HCT116 (cell line): ENCODE results near the gene GAS2. TPM values are rescaled to one million over a fixed set of nuclear protein-coding genes. Genes with fewer than 3 reads are reported as not detected.

Source experiments
- ATAC-seq: fragments of 200-7000 bp; cut with Tn5 transposase; 2 replicates; pipeline ENCODE4 v1.9.1; 2020; ENCODE audit warnings: mild to moderate bottlenecking, moderate library complexity
- BruUV-seq: library from RNA; stranded (reverse); fragments of 400-500 nt; replicated peaks from 2 replicates; lab custom pipeline; 2021; lab: Mats Ljungman, UMichigan
- CTCF ChIA-PET: fragments of 300-600 bp; sonication (Branson Sonifier 250); formaldehyde crosslinking; loops from one replicate; lab custom pipeline; 2021; ENCODE audit warnings: antibody characterized with exemption; lab: Charles Lee
- POLR2A ChIA-PET: fragments of 300-600, 350-600 bp; sonication (Branson Sonifier 250); formaldehyde crosslinking; loops from one replicate; lab custom pipeline; 2021; ENCODE audit warnings: antibody characterized with exemption; lab: Charles Lee
- RAD21 ChIA-PET, 2 experiments: fragments of 300-600 bp; sonication (Branson Sonifier 250); formaldehyde crosslinking; loops; one replicate each; lab custom pipeline; 2023; ENCODE audit warnings: low total read pairs in 2 of 2; ENCODE audit not compliant: uncharacterized antibody in 2 of 2, unreplicated experiment in 2 of 2, low non-redundant PET in 1 of 2; lab: Charles Lee
- DNase-seq: peaks from one replicate; pipeline ENCODE4 v3.0.0-alpha.2; 2010; ENCODE audit warnings: low read depth, low spot score
- H2AFZ ChIP-seq: fragments of 200-600 bp; shearing (Covaris generic), sonication (generic); 2 replicates; pipeline ENCODE4 v1.6.1; 2017; ENCODE audit warnings: low read depth, mixed run types, mixed read lengths, antibody characterized with exemption, low read length; ENCODE audit not compliant: poor library complexity, severe bottlenecking
- H3K27ac ChIP-seq: 2 replicates; pipeline ENCODE4 v1.5.1; 2012; ENCODE audit warnings: low read depth, low read length
- H3K27me3 ChIP-seq: fragments of 200-600 bp; sonication (generic); 2 replicates; pipeline ENCODE4 v1.6.1; 2016; ENCODE audit warnings: mixed run types, low read length, mixed read lengths; ENCODE audit not compliant: insufficient read depth
- H3K36me3 ChIP-seq, 2 experiments: fragments of 200-500 bp in 1 of 2; fragments of 200-600 bp in 1 of 2; sonication (Bioruptor generic) in 1 of 2; sonication (generic) in 1 of 2; 2 replicates each; pipeline versions ENCODE4 v1.5.1 to v1.6.1; 2014 to 2016; ENCODE audit warnings: low read length in 2 of 2, inconsistent platforms in 1 of 2, mixed read lengths in 1 of 2, mixed run types in 1 of 2; ENCODE audit not compliant: insufficient read depth in 2 of 2, control insufficient read depth in 1 of 2
- H3K4me1 ChIP-seq, 2 experiments: fragments of 200-600 bp in 1 of 2; sonication (generic) in 1 of 2; 2 replicates each; pipeline versions ENCODE4 v1.5.1 to v1.6.1; 2012 to 2017; ENCODE audit warnings: low read length in 2 of 2, inconsistent platforms in 1 of 2, mild to moderate bottlenecking in 1 of 2, mixed read lengths in 1 of 2, mixed run types in 1 of 2, moderate library complexity in 1 of 2; ENCODE audit not compliant: insufficient read depth in 2 of 2, control insufficient read depth in 1 of 2
- H3K4me2 ChIP-seq: fragments of 200-600 bp; sonication (generic); 2 replicates; pipeline ENCODE4 v1.6.1; 2017; ENCODE audit warnings: mixed run types, low read length, mixed read lengths
- H3K4me3 ChIP-seq, 2 experiments: fragments of 200-600 bp in 1 of 2; sonication (generic) in 1 of 2; replicated peaks in 1 of 2; 2 replicates each; pipeline ENCODE4 v1.5.1; 2011 to 2016; ENCODE audit warnings: low read length in 2 of 2, control low read depth in 1 of 2, low read depth in 1 of 2, mild to moderate bottlenecking in 1 of 2, mixed read lengths in 1 of 2, mixed run types in 1 of 2
- H3K79me2 ChIP-seq: fragments of 200-600 bp; sonication (generic); 2 replicates; pipeline ENCODE4 v1.6.1; 2017; ENCODE audit warnings: mild to moderate bottlenecking, mixed run types, low read length, moderate library complexity, mixed read lengths; ENCODE audit not compliant: insufficient read depth
- H3K9ac ChIP-seq: fragments of 200-600 bp; sonication (generic); 2 replicates; pipeline ENCODE4 v1.6.1; 2016; ENCODE audit warnings: low read length, mixed read lengths
- H3K9me2 ChIP-seq: fragments of 200-600 bp; sonication (generic), shearing (Covaris generic); 2 replicates; pipeline ENCODE4 v1.6.1; 2017; ENCODE audit warnings: mixed run types, mild to moderate bottlenecking, moderate library complexity; ENCODE audit not compliant: insufficient read depth
- H3K9me3 ChIP-seq, 2 experiments: fragments of 200-500 bp in 1 of 2; fragments of 200-600 bp in 1 of 2; sonication (Bioruptor generic) in 1 of 2; sonication (generic) in 1 of 2; 2 replicates each; pipeline ENCODE4 v1.6.1; 2014 to 2017; ENCODE audit warnings: low read length in 2 of 2, mixed read lengths in 2 of 2, inconsistent platforms in 1 of 2, low read depth in 1 of 2, mild to moderate bottlenecking in 1 of 2, mixed run types in 1 of 2, moderate library complexity in 1 of 2; ENCODE audit not compliant: control insufficient read depth in 1 of 2, insufficient read depth in 1 of 2
- H4K20me1 ChIP-seq: fragments of 200-600 bp; sonication (generic), shearing (Covaris generic); 2 replicates; pipeline ENCODE4 v1.6.1; 2017; ENCODE audit warnings: mixed run types, mild to moderate bottlenecking, moderate library complexity; ENCODE audit not compliant: insufficient read depth
- ATF3 ChIP-seq: IDR thresholded peaks from 2 replicates; pipeline ENCODE4 v1.6.1; 2012
- CBX3 ChIP-seq: IDR thresholded peaks from 2 replicates; pipeline ENCODE4 v1.6.1; 2012; ENCODE audit warnings: low read depth
- CEBPB ChIP-seq: IDR thresholded peaks from 2 replicates; pipeline ENCODE4 v1.6.1; 2012; ENCODE audit warnings: low read depth
- EZH2phosphoT487 ChIP-seq: fragments of 200-600 bp; IDR thresholded peaks from 2 replicates; pipeline ENCODE4 v1.6.1; 2018; ENCODE audit warnings: antibody characterized with exemption, borderline replicate concordance
- POLR2A ChIP-seq: IDR thresholded peaks from 2 replicates; pipeline ENCODE4 v1.7.0; 2011; ENCODE audit warnings: borderline replicate concordance; ENCODE audit not compliant: insufficient read depth, insufficient read length; ENCODE audit errors: extremely low read depth
- POLR2AphosphoS5 ChIP-seq: IDR thresholded peaks from 2 replicates; pipeline ENCODE4 v1.6.1; 2011; ENCODE audit warnings: mild to moderate bottlenecking, low read depth, low read length, moderate library complexity
- SIN3A ChIP-seq: IDR thresholded peaks from 2 replicates; pipeline ENCODE4 v1.6.1; 2012; ENCODE audit warnings: low read depth
- SRF ChIP-seq: IDR thresholded peaks from 2 replicates; pipeline ENCODE4 v1.6.1; 2012; ENCODE audit warnings: low read depth
- YY1 ChIP-seq: IDR thresholded peaks from 2 replicates; pipeline ENCODE4 v1.6.1; 2011; ENCODE audit warnings: low read length, low read depth, moderate library complexity, mild to moderate bottlenecking; ENCODE audit not compliant: insufficient replicate concordance; ENCODE audit errors: extremely low read depth
- ZBTB33 ChIP-seq: IDR thresholded peaks from 2 replicates; pipeline ENCODE4 v1.6.1; 2011; ENCODE audit warnings: mild to moderate bottlenecking, low read length, moderate library complexity; ENCODE audit not compliant: insufficient replicate concordance; ENCODE audit errors: extremely low read depth
- ZFX ChIP-seq: fragments of 450-650 bp; IDR thresholded peaks from 2 replicates; pipeline ENCODE4 v1.6.1; 2017
- intact Hi-C: fragments of 100-400 bp; cut with micrococcal nuclease; formaldehyde crosslinking; loops from 2 replicates; pipeline ENCODE4 v1.10.0; 2022
- total RNA-seq: library from RNA; stranded (reverse); gene quantifications from one replicate; pipeline ENCODE4 v1.2.1, GENCODE V29; 2021; ENCODE audit not compliant: unreplicated experiment

GAS2 gene
- total RNA-seq, 1 experiment from 2014 or later: not detected

DNA sequence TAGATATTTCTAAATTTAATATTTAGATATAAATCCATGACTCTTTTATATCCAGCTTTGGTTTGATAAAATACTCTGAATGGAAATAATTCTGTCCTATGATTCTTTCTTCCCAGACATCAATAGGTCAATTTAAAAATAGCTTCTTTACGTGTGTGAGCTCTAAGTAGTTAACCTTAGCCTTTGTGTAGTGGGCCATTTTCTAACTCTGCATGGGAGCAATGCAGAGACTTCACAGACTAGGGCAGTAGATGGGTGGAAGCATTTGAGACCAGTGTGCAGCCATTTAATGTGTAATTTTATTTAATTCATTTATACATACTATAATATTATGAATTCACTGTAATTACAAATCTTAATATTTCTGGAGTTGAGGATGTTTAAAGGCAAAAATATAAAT lies 23.8 kb downstream of the GAS2 start:
- CTCF ChIA-PET: no interaction called here
- Histone ChIP-seq H3K9me2 (no peaks in the 10 kb centered on the region), H3K9ac (no peak overlapping the region), H3K79me2 (no peaks in the 10 kb centered on the region), H3K4me1 (no peaks in the 10 kb centered on the region), H3K27ac (no peak overlapping the region), H4K20me1 (no peaks in the 10 kb centered on the region), H3K36me3 (no peaks in the 10 kb centered on the region), H3K4me2 (no peak overlapping the region), H3K9me3 (no peaks in the 10 kb centered on the region), H3K27me3 (peaks cover 8% of the 10 kb centered on the region; the same call in 1 of the 2 replicates), H3K4me3 (no peak overlapping the region), H2AFZ (no peak overlapping the region)
- RAD21 ChIA-PET: no interaction called here
- TF ChIP-seq SIN3A: no peak
- TF ChIP-seq CEBPB: no peak
- no peak for TF ChIP-seq CBX3
- TF ChIP-seq POLR2AphosphoS5: no peak
- TF ChIP-seq POLR2A: no peak
- TF ChIP-seq ZFX: no peak
- TF ChIP-seq YY1: no peak
- TF ChIP-seq SRF: no peak
- TF ChIP-seq ATF3: no peak
- no TSS peak for BruUV-seq
- intact Hi-C loops: no loop called here
- DNase-seq: no peak
- POLR2A ChIA-PET: no interaction called here
- ATAC-seq: no peak

GRCh38 chr11:22690871-22691270 lies 24.5 kb downstream of the GAS2 start:
- DNase-seq (no peak), ATAC-seq (no peak)
- intact Hi-C loops: no loop called here
- H3K9ac ChIP-seq: no peak overlapping the region
- H2AFZ ChIP-seq: no peak overlapping the region
- H3K4me2 ChIP-seq: no peak overlapping the region
- RAD21 ChIA-PET: no interaction called here
- no TSS peak for BruUV-seq
- H3K9me3 ChIP-seq: no peaks in the 10 kb centered on the region
- no peaks in the 10 kb centered on the region for H3K36me3 ChIP-seq
- no peaks in the 10 kb centered on the region for H3K4me1 ChIP-seq
- H4K20me1 ChIP-seq: no peaks in the 10 kb centered on the region
- no peaks in the 10 kb centered on the region for H3K79me2 ChIP-seq
- TF ChIP-seq YY1 (no peak), ZBTB33 (no peak), EZH2phosphoT487 (no peak)
- TF ChIP-seq, all 23 proteins: peak for 0
- no peaks in the 10 kb centered on the region for H3K9me2 ChIP-seq
- ChIA-PET POLR2A (no interaction called here), CTCF (no interaction called here)
- no peak overlapping the region for H3K4me3 ChIP-seq
- no peak overlapping the region for H3K27ac ChIP-seq
- peaks cover 8% of the 10 kb centered on the region; the same call in 1 of the 2 replicates for H3K27me3 ChIP-seq
